ENCODE data around the gene RANBP2.

Gene RANBP2

DNA sequence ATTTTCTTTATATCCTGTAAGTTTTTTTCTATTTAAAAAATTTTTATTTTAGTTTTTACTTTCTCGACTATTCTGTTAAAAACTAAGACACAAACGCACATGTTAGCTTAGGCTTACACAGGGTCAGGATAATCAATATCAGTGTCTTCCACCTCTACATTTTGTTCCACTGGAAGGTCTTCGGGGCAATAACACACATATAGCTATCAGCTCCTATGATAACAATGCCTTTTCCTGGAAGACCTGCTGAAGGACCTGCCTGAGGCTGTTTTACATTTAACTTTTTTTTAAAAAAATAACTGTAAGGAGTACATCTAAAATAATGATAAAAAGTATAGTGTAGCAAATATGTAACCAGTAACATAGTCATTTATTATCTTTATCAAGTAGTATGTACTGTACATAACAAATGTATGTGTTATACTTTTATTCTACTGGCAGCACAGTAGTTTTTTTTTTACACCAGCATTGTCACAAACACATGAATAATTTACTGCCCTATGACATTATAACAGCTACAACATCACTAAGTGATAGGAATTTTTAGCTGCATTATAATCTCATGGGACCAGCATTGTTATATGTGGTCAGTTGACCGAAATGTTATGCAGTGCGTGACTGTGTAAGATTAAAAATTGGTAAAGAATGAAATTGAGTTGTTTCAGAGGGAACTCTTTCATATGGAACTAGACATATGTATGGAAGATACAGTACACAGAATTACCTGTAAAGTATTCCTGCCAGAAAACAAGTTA, 105.2 kb downstream of the RANBP2 start:
- Histone ChIP-seq H3K27me3 (ENCODE audit: insufficient read depth, poor library complexity, severe bottlenecking) (no peaks in the 10 kb centered on the region), H3K4me1 (ENCODE audit: insufficient read depth, poor library complexity, severe bottlenecking) (no peaks in the 10 kb centered on the region), H3K27ac (ENCODE audit: poor library complexity, severe bottlenecking) (no peak overlapping the region), H3K4me3 (ENCODE audit: severe bottlenecking) (no peak overlapping the region), H3K9me3 (ENCODE audit: severe bottlenecking) (peaks cover 5% of the 10 kb centered on the region), H3K36me3 (ENCODE audit: low read depth) (peaks cover 6% of the 10 kb centered on the region)
- TF ChIP-seq, protein P1, sequence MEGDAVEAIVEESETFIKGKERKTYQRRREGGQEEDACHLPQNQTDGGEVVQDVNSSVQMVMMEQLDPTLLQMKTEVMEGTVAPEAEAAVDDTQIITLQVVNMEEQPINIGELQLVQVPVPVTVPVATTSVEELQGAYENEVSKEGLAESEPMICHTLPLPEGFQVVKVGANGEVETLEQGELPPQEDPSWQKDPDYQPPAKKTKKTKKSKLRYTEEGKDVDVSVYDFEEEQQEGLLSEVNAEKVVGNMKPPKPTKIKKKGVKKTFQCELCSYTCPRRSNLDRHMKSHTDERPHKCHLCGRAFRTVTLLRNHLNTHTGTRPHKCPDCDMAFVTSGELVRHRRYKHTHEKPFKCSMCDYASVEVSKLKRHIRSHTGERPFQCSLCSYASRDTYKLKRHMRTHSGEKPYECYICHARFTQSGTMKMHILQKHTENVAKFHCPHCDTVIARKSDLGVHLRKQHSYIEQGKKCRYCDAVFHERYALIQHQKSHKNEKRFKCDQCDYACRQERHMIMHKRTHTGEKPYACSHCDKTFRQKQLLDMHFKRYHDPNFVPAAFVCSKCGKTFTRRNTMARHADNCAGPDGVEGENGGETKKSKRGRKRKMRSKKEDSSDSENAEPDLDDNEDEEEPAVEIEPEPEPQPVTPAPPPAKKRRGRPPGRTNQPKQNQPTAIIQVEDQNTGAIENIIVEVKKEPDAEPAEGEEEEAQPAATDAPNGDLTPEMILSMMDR (IDR thresholded peaks at IDR 0.05; ENCODE audit: poor library complexity, severe bottlenecking) = no peak
- DNase-seq (ENCODE audit: low spot score) = no peak
- no peak for ATAC-seq (ENCODE audit: low read depth)

GRCh38 chr2:108825254-108825653, 106.0 kb downstream of the RANBP2 start:
- no peak overlapping the region for H3K27ac ChIP-seq (ENCODE audit: poor library complexity, severe bottlenecking)
- ATAC-seq (ENCODE audit: low read depth) (no peak), DNase-seq (ENCODE audit: low spot score) (no peak)
- no peaks in the 10 kb centered on the region; the same call in 1 of the 2 replicates for H3K36me3 ChIP-seq (ENCODE audit: low read depth)
- TF ChIP-seq, protein P1 (IDR thresholded peaks at IDR 0.05; ENCODE audit: poor library complexity, severe bottlenecking) = no peak
- H3K4me3 ChIP-seq (ENCODE audit: severe bottlenecking) = no peak overlapping the region
- peaks cover under 1% of the 10 kb centered on the region for H3K9me3 ChIP-seq (ENCODE audit: severe bottlenecking)
- no peaks in the 10 kb centered on the region for H3K4me1 ChIP-seq (ENCODE audit: insufficient read depth, poor library complexity, severe bottlenecking)
- H3K27me3 ChIP-seq (ENCODE audit: insufficient read depth, poor library complexity, severe bottlenecking) = no peaks in the 10 kb centered on the region

DNA sequence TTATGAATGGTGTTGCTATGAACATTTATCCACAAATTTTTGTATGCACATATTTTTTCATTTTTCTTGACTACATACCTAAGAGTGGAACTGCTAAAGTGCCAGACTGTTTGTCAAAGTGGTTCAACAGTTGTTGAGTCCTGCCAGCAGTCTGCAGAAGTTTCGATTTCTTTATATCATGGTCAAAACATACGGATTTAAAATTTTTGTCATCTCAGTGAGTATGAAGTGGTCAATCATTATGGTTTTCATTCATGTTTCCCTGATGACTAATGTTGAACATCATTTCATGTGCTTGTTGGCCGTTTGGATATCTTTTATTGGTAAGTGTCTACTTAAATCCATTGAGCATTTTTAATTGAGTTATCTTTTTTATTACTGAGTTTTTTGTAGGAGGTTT, 106.5 kb downstream of the RANBP2 start:
- ATAC-seq (ENCODE audit: low read depth) (no peak), DNase-seq (ENCODE audit: low spot score) (no peak)
- Histone ChIP-seq H3K4me3 (ENCODE audit: severe bottlenecking) (no peak overlapping the region), H3K9me3 (ENCODE audit: severe bottlenecking) (no peaks in the 10 kb centered on the region), H3K27me3 (ENCODE audit: insufficient read depth, poor library complexity, severe bottlenecking) (no peaks in the 10 kb centered on the region), H3K4me1 (ENCODE audit: insufficient read depth, poor library complexity, severe bottlenecking) (no peaks in the 10 kb centered on the region), H3K36me3 (ENCODE audit: low read depth) (no peaks in the 10 kb centered on the region; the same call in 1 of the 2 replicates), H3K27ac (ENCODE audit: poor library complexity, severe bottlenecking) (no peak overlapping the region)
- TF ChIP-seq, protein P1 (IDR thresholded peaks at IDR 0.05; ENCODE audit: poor library complexity, severe bottlenecking) = no peak

DNA sequence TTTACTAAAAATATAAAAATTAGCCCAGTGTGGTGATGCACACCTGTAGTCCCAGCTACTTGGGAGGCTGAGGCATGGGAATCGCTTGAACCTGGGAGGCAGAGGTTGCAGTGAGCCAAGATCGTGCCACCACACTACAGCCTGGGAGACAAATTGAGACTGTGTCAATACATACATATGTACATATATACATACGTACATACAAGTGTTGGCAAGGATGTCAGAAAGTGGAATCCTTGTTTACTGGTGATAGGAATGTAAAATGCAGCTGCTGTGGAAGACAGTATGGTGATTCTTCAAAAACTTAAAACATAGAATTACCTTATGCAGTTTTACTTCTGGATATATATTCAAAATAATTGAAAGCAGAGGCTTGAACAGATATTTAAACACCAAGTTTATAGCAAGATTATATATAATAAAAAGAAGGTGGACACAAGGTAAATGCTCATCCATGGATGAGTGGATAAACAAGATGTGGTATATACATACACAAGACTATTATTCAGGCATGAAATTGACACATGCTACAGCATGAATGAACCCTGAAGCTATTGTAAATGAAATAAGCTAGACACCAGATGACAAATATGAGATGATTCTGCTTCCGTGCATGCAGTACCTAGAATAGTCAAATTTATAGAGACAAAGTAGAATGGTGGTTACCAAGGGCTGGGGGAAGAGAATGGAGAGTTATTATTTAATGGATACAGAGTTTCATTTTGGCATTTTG, 110.5 kb downstream of the RANBP2 start:
- Histone ChIP-seq H3K4me1 (ENCODE audit: insufficient read depth, poor library complexity, severe bottlenecking) (no peaks in the 10 kb centered on the region), H3K27me3 (ENCODE audit: insufficient read depth, poor library complexity, severe bottlenecking) (no peaks in the 10 kb centered on the region), H3K27ac (ENCODE audit: poor library complexity, severe bottlenecking) (no peak overlapping the region), H3K36me3 (ENCODE audit: low read depth) (no peaks in the 10 kb centered on the region), H3K4me3 (ENCODE audit: severe bottlenecking) (no peak overlapping the region), H3K9me3 (ENCODE audit: severe bottlenecking) (no peaks in the 10 kb centered on the region)
- DNase-seq (ENCODE audit: low spot score) (no peak), ATAC-seq (ENCODE audit: low read depth) (no peak)
- TF ChIP-seq, protein P1 (IDR thresholded peaks at IDR 0.05; ENCODE audit: poor library complexity, severe bottlenecking) = no peak
